A673 (cell line): ENCODE results near the gene GPR176. TPM values are rescaled to one million over a fixed set of nuclear protein-coding genes. Genes with fewer than 3 reads are reported as not detected.

Experiments
- BruUV-seq: library from RNA; stranded (reverse); fragments of 400-500 nt; replicated peaks from 2 replicates; lab custom pipeline; 2021; lab: Mats Ljungman, UMichigan
- CTCF ChIA-PET: fragments of 300-600 bp; sonication (Branson Sonifier 250); formaldehyde crosslinking; loops from one replicate; lab custom pipeline; 2022; ENCODE audit warnings: antibody characterized with exemption; lab: Charles Lee
- POLR2A ChIA-PET: fragments of 300-600 bp; sonication (Branson Sonifier 250); formaldehyde crosslinking; loops from one replicate; lab custom pipeline; 2022; ENCODE audit warnings: antibody characterized with exemption; ENCODE audit not compliant: low non-redundant PET; lab: Charles Lee
- DNase-seq: peaks from one replicate; pipeline ENCODE4 v3.0.0-alpha.2; 2015; ENCODE audit warnings: low spot score
- H3K27ac ChIP-seq: fragments of 200-600 bp; sonication (generic); 2 replicates; pipeline ENCODE4 v1.5.1; 2016; ENCODE audit warnings: mixed run types, low read depth, mild to moderate bottlenecking, mixed read lengths, antibody characterized with exemption, low read length; ENCODE audit not compliant: poor library complexity, severe bottlenecking
- H3K27me3 ChIP-seq: fragments of 200-600 bp; sonication (generic); replicated peaks from 2 replicates; pipeline ENCODE4 v1.6.1; 2017; ENCODE audit warnings: mixed run types, low read depth, mild to moderate bottlenecking, mixed read lengths, antibody characterized with exemption, low read length; ENCODE audit not compliant: insufficient read depth, poor library complexity
- H3K36me3 ChIP-seq: fragments of 200-600 bp; sonication (generic); 2 replicates; pipeline ENCODE4 v1.6.1; 2016; ENCODE audit warnings: mixed run types, mild to moderate bottlenecking, mixed read lengths, antibody characterized with exemption, low read length; ENCODE audit not compliant: insufficient read depth, poor library complexity, severe bottlenecking
- H3K4me1 ChIP-seq: fragments of 200-600 bp; sonication (generic); 2 replicates; pipeline ENCODE4 v1.6.1; 2017; ENCODE audit warnings: mixed run types, mild to moderate bottlenecking, mixed read lengths, antibody characterized with exemption, low read length; ENCODE audit not compliant: insufficient read depth, poor library complexity, severe bottlenecking
- H3K4me3 ChIP-seq: fragments of 200-600 bp; sonication (generic); 2 replicates; pipeline ENCODE4 v1.5.1; 2016; ENCODE audit warnings: low read depth, mixed run types, mild to moderate bottlenecking, mixed read lengths, low read length; ENCODE audit not compliant: poor library complexity, severe bottlenecking
- H3K9me3 ChIP-seq: fragments of 200-600 bp; sonication (generic); 2 replicates; pipeline ENCODE4 v1.6.1; 2016; ENCODE audit warnings: mixed run types, low read depth, mild to moderate bottlenecking, mixed read lengths, antibody characterized with exemption, low read length; ENCODE audit not compliant: poor library complexity, severe bottlenecking
- CTCF ChIP-seq: fragments of 300-800, 200-600 bp; sonication (generic); conservative IDR thresholded peaks from 2 replicates; pipeline ENCODE4 v1.5.1; 2017; ENCODE audit warnings: low read depth, mild to moderate bottlenecking, antibody characterized with exemption, low read length, moderate library complexity, mixed read lengths
- EZH2 ChIP-seq: fragments of 200-600 bp; sonication (generic); IDR thresholded peaks from 2 replicates; pipeline ENCODE4 v1.6.1; 2017; ENCODE audit warnings: borderline replicate concordance, low read depth, mild to moderate bottlenecking, mixed read lengths, antibody characterized with exemption, low read length; ENCODE audit not compliant: poor library complexity, severe bottlenecking
- intact Hi-C: fragments of 100-400 bp; cut with micrococcal nuclease; formaldehyde crosslinking; loops from one replicate; pipeline ENCODE4 v1.10.0; 2022; ENCODE audit not compliant: unreplicated experiment
- total RNA-seq: library from RNA; stranded (reverse); gene quantifications from 2 replicates; pipeline ENCODE4 v1.2.3, GENCODE V29; 2021

The GPR176 gene
- total RNA-seq, 1 experiment from 2014 or later: 5.6 TPM

- Histone ChIP-seq H3K27ac (no peak overlapping the region), H3K36me3 (no peaks in the 10 kb centered on the region), H3K9me3 (no peaks in the 10 kb centered on the region), H3K4me3 (no peak overlapping the region), H3K27me3 (peaks cover 9% of the 10 kb centered on the region), H3K4me1 (no peaks in the 10 kb centered on the region)
- TF ChIP-seq CTCF: no peak
- no peak for TF ChIP-seq EZH2
- ChIA-PET POLR2A (no interaction called here), CTCF (no interaction called here)
- intact Hi-C loops: loop anchor here (5.0 to 10.0 kb wide), 2 partner anchors 171 to 938 kb away; partner anchors contain the start of gene THBS1
- no peak for DNase-seq
- BruUV-seq: no TSS peak
Measured at GRCh38 chr15:39752991-39753390, 167.1 kb downstream of the GPR176 start.

- ChIA-PET CTCF (no interaction called here), POLR2A (no interaction called here)
- no peak for TF ChIP-seq EZH2
- TF ChIP-seq CTCF: no peak
- Histone ChIP-seq H3K4me1 (no peaks in the 10 kb centered on the region), H3K27ac (no peak overlapping the region), H3K36me3 (no peaks in the 10 kb centered on the region), H3K9me3 (no peaks in the 10 kb centered on the region), H3K4me3 (no peak overlapping the region), H3K27me3 (peaks cover 9% of the 10 kb centered on the region)
- intact Hi-C loops: loop anchor here (5.0 to 10.0 kb wide), 2 partner anchors 170 to 937 kb away; partner anchors contain the start of gene THBS1
- no TSS peak for BruUV-seq
- no peak for DNase-seq
Measured at GRCh38 chr15:39752246-39752645, 167.8 kb downstream of the GPR176 start.

Other genes with a start within 250 kb of the GPR176 start
- gene FSIP1, start 137.4 kb downstream of the GPR176 start, total RNA-seq: 0.37 and 0.70 TPM in 2 replicates
- 45.3 and 45.6 TPM in 2 replicates for gene EIF2AK4, start 13.8 kb upstream of the GPR176 start, total RNA-seq
- 272 and 274 TPM in 2 replicates for gene SRP14, start 118.9 kb upstream of the GPR176 start, total RNA-seq
- 18.5 and 29.9 TPM in 2 replicates for gene BMF, start 188.6 kb upstream of the GPR176 start, total RNA-seq
- 190 and 196 TPM in 2 replicates for gene BUB1B, start 240.8 kb upstream of the GPR176 start, total RNA-seq